GM19452 (cell line): ENCODE measurements around the gene NTRK3.

Experiments
- ATAC-seq: cut with Tn5 transposase; IDR thresholded peaks from one replicate; pipeline ENCODE4 v1.9.1; 2021; ENCODE audit not compliant: unreplicated experiment

NTRK3 gene

DNA sequence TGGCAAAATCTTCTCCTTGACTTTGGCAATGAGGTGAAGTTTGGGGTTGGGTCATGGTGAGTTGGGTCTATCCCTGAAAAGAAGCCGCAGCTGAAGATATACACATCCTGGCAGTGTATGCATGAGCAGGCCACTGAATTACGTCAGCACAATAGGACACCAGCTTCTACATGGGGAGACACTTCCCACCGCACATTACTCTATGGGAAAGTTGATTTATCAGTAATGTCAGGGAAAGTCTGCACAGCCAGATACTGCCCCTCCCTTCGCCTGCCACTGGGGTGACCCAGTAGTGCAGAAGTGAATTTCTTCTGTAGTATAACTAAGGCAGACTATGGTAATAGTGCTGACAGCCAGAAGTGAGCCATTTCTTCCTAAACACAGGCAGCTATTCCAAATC lies 245.0 kb downstream of the NTRK3 start:
- no peak for ATAC-seq

DNA sequence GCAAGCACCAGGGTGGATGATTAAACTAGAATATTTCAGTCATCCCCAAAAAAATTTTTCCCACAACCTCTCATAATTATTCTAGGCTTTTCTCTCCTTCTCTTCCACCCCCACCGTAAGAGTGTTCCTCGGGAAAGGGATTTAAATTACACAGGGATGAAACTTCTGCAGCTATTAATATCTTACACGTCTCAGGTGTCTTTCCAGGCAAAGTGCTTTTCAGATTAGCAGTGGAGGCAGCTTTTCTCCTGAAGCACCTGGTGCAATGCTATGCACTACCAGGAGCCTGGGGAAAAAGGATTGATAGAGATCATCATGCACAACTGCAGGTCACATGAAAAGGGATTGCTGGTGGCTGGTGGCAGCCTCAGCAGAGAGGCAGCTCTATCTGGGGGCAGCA lies 250.4 kb downstream of the NTRK3 start:
- ATAC-seq = no peak

- ATAC-seq = no peak
Measured at GRCh38 chr15:88004399-88004798, 252.1 kb downstream of the NTRK3 start.

GRCh38 chr15:88003541-88004327 lies 252.8 kb downstream of the NTRK3 start:
- ATAC-seq = no peak

DNA sequence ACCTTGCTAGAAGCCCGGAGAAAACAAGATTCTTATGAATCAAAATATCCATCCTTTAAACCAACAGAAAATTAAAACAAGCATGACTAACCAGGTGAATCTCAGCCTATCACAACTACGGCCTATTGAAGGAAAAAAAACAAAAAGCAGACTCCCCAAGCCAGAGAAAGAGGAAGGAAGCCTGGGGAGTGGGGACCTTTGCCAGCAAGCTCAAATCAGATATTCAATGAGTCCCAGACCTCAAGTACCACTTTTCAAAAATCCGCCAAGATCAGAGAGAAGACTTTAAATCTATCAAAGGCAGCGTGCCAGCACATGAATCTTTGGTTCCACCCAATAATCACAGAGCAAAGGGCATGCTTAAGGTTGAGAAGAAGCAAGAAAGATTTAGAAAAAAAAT lies 253.8 kb downstream of the NTRK3 start:
- ATAC-seq = no peak

DNA sequence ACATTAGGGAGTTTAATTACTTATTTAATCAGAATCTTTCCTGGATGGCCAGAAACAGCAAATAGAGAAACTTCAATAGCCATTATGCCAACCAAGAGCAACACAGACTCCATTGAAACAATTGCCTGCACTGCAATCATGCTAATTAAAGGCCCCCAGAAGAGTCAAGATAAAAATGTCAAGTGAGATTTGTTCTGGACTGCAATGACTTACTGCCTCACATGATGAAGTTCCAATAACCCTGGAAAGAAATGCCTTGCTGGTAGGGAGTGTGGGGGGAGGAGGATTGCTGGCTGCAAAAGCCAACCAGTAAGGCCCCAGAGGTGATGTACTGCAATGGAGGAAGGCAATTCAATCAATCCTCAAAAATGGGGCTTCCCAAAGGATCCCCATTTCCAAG lies 257.9 kb downstream of the NTRK3 start:
- ATAC-seq = no peak

GRCh38 chr15:87986776-87987175 lies 269.8 kb downstream of the NTRK3 start:
- ATAC-seq = no peak

GRCh38 chr15:87985451-87985850 lies 271.1 kb downstream of the NTRK3 start:
- no peak for ATAC-seq

- no peak for ATAC-seq
Measured at GRCh38 chr15:87981969-87982368, 274.6 kb downstream of the NTRK3 start.

DNA sequence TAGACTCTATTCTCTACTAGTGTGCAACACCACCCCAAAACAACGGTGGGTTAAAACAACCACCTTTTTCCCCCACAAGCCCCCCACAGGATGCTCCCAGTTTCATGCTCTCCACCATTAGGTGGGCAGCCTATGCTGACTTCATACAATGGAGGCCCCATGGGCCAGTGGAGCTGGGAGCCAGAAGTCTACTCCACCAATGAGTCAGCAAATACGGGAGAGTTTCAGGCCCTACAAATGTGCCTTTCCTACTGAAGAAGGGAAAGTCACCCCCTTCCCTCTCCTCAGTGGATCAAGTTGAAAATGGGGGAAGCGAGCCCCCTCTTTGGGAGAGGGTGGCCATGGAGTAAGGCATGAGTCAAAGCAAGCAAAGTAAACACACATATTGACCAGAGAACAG lies 278.6 kb downstream of the NTRK3 start:
- no peak for ATAC-seq

GRCh38 chr15:87976552-87976951 lies 280.0 kb downstream of the NTRK3 start:
- no peak for ATAC-seq

- ATAC-seq = no peak
Measured at GRCh38 chr15:87973501-87974215, 282.9 kb downstream of the NTRK3 start.

DNA sequence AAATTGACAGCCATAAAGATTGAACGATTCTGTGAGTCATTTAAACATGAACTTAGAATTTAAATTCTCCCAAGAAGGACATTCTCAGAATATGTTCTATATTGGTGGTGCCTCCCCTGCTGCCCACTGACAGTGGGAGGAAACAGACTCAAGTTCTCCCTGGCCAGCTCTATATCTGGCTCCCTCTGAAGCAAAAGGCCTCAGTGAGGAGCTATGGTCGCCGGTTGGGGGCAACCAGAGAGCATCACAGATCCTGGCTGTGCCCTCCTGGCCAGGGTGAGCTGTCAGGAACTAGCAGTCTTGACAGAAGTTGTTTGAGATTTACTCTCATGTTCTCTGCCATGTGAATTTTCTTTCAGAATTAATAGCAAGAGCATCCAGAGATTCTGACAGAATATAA lies 285.5 kb downstream of the NTRK3 start:
- no peak for ATAC-seq

GRCh38 chr15:87967951-87968350 lies 288.6 kb downstream of the NTRK3 start:
- no peak for ATAC-seq

DNA sequence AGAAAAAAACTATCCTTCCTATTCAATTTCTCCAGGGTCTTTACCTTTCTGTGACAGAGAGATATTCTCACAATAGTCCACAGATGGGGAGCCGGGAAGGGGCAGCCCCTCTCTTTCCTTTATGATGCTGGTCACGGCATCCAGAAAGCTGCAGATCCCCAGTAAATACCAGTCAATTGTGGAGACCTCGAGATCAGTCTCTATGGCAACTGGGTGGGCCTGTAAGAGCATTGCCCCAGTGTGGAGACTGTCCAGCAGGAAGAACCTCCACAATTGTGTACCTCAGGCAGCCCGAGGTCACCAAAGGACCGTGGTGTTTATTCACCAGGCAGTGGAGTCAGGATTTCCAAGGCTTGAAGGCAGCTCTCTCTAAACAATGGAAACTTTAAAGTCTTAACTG lies 291.2 kb downstream of the NTRK3 start:
- no peak for ATAC-seq

DNA sequence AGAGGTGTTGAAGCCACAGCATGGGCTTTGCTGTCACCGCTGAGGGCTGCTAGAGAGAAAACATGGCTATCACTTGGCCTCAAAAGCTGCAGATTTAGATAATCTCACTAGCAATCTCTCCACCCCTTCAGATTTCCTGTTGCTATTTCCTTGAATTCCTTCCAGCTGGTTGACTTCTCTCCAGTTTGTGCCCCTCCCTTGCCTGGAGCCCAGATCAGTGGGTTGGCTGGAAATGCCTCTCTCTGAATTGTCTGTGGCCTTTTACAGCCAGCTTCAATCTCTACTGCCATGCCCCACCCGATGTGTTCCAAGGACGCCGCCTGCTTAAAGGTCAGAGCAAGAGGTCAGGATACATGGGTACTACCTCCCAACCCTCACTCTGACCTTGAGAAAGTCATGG lies 294.1 kb downstream of the NTRK3 start:
- no peak for ATAC-seq

GRCh38 chr15:87961851-87962420 lies 294.6 kb downstream of the NTRK3 start:
- ATAC-seq = no peak

- no peak for ATAC-seq
Measured at GRCh38 chr15:87959662-87960061, 296.9 kb downstream of the NTRK3 start.

DNA sequence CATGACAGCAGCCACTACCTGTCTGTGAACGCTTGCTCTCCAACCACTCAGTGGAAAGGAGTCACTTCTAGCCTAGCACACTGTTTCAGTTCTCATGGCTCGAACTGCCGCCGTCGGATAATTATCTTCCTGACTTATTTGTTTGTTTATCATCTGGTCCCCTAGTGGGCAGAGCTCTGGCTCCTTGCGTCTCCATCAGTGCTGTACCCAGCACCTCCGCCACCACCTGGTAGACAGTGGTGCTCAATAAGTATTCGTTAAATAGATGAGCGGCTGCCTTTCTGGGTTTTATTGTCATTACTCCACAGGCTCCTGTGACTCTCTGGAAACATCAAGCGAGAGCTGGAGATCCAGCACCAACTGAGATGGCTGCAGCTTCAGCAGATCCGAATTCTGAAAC lies 297.5 kb downstream of the NTRK3 start:
- ATAC-seq = no peak

DNA sequence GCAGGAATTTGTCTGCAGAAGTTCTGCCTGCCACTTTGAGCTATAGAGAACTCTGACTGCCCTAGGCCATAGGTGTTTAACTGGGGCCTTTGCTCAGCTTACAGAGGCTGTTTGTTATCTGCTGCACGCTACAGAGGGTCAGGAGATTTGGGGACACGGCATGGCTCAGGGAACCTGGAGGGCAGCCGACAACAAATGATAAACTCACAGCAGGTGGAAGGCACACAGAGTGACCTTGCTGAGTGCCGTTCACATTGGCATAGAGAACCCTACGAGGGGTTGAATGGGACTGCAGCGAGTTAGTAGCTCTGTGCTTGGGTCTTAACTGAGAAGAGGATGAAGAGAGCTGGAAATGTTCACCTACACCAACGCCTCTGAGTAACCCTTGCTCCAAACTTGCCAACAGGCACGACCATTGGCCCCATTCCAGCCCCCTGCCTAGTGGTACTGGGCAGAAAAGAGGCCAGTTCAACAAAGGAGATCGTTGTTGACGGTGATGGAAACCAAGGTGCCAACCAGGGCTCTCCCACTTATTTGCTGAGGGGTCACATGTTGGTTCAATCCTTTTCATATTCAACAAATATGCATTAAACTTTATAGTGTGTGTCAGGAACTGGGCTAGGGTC lies 301.1 kb downstream of the NTRK3 start:
- ATAC-seq = no peak

GRCh38 chr15:87954793-87955192 lies 301.7 kb downstream of the NTRK3 start:
- no peak for ATAC-seq
